ENCODE results near the gene CA4.

CA4 gene

DNA sequence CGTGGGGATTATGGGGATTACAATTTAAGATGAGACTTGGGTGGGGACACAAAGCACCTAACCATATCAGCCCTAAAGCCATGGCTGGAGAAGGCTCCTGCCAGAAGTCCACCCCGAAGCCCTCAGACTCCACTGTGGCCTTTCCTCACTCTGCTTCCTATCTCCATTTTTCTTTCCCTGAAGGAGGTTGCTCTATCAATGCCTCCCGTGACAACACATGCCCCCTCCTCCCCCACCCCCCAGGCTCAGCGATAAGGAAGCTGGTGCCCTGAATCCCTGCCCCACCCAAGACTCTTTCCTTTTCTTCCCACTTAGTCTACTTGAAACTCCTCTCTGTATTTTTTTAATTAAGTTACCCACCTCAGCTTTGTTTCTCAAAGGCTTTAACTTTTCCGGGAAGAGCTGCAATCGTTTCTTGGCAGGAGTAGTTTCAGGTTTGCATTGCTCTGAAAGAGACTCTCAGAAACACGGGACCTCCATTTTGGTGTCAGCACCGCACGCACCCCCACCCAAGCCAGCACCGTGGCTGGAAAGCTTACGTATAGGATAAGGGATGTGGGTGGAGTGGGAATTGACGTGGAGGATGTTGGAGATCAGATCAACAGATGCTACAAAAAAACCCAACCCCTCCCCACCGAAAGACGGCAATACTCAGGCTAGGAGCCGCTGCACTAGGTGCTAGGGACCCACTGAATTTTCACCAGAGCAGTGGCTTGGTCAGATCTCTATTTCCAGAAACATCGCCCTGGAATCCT, 15.2 kb upstream of the CA4 start:
- no peak for DNase-seq

DNA sequence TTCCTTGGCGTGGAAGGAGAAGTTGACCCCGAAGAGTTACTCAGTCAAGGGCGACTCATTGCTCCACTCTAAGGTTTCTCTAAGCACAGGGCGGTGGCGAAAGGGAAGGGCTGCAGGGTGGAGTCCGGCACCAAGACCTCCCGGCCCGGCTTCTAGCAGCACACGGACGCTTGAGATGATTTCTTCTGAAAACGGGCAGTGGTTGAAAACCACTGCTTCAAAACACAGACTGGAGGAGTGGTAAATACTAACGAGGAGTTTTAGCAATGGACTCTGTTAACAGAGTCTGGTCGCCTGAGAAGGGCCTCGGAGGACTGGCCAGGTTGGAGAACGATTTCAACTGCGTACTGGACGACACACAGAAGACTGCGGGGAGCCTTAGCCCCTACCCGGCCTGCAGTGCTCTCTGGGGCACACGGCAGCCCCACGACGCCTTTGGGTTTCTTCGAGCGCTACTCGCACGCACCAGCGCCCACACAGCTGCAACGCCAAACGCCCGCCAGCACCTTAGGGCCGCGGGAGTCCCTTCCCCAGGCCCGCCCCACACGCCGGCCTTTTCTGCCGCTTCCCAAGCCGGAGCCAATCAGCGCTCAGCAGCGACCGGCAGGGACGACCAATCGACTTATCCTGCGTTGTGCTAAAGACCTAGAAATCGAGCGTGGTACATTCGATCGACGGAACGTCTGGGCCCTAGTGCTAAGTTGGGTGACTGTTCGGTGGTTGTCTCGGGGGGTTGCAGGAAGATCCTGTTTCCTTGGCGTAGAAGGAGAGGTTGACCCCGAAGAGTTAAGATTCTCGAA, 14.4 kb upstream of the CA4 start:
- DNase-seq, result peak; percentile 97

DNA sequence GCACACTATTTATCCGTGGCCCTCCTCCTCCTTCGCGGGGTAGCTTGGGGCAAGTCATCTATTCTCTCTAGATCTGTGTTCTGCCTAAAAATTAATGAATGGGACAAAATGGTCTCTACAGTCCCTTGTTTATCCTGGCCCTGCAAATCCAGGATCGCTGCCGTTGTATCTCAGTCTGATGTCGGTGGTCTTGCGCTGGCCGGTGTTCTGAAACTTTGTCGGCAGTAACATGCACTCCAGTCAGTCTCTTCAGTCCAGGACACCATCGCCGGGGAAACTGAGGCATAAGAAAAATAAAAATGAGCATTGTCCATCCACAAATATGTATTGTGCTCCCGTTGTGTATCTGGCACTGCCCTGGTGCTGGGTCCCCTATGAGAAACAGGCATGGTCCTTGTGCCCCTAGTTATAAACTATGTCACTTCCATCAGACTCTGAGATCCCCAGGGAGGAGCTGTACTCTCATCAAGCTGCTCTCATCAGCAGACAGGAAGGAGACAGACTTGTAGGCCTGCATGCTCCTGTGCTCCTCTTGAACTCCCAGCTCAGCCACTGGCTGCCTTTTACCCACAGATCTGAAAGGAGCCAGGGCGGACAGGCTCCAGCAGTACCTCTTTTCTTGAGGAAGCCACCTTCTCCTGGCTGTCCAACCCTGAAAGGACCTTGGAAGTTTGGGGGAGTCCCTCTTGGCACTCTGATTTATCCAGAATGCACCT, 13.7 kb upstream of the CA4 start:
- no peak for DNase-seq

DNA sequence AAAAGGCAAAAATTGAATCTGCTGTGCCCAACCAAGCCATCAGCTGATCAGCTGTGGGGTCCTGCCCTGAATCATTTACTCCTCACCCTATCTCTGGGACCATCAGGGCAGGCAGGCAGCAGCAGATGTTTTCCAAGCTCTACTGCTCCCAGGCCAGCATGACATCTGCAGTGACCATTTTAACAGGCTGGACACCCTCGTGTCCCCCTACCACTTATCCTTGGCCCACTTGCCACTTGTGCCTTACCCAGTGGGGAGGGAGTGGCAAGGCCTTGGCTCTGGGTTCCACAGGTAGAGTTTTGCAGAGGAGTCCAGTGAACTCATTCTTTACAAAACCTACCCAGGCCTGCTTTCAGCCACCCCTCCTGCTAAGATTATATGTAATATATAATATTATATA, 12.0 kb upstream of the CA4 start:
- DNase-seq, result no peak

DNA sequence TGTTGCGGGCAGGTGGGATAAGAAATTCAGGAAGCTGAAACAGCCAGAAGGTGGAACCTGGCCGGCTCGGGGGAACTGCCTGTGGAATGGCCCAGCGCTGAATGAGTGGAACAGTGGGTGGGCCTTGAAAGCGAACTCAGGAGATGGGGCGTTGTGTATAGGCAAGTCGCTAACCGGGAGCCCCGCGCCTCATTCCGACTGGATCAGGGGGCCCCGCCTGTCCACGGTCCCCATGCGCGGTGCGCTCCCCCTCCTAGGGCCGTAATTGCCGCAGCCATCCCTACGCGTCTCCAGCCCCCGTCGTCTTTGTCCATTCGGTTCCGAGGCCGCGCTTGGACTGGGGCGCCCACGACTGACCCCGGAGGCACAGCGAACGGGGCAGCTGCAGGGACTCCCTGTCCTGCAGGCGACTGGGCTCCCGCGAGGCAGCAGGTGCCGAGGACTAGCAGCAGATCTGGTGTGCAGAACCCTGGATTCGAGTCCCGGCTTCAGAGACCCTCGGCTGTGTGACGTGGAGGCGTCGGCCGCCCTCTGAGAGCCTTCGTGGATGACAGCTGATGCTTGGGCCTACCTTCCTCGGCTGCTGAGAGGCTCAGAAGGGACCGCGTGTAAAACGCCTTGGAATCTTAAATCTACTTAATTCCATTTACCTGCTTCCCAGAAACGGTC, 10.9 kb upstream of the CA4 start:
- DNase-seq, result no peak

DNA sequence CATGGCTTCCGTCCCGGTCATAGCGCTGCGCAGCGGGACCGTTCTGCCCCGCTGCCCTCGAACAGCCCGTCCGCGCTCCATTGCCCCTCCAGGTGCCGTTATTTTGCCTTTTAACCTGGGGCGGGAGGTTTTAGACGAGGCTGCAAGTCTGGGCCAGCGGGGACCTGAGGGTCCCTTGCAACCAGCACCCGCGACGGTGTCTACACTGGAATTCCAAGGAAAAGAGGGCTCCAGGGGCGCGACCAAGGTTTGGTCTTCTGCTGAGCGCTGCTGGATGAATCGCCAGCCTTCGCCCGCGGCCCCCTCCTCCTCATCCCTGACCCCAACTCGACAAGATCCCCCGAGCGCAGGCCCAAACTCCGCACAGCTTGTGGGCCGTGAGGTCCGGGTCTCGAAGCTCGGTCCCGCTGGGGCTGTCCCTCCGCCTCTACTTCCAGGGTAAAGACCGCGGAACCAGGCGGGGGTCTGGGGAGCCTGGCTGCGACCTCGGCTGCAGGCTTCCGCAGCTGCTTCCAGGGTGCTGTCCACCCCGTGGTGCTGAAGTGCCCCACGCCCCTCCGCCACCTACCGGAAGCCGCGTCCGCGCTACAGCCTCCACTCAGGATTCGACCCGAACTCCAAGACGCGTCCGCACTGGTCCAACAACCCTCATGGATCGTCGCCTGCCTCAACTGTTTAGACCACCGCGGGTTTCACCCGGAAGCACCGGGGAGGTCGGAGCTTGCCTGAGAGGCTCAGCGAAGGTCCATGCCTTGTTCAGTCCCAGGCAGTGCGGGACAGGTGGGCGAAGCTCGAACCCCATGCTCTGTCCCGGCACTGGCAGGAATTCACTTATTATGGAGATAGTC, 10.1 kb upstream of the CA4 start:
- no peak for DNase-seq

DNA sequence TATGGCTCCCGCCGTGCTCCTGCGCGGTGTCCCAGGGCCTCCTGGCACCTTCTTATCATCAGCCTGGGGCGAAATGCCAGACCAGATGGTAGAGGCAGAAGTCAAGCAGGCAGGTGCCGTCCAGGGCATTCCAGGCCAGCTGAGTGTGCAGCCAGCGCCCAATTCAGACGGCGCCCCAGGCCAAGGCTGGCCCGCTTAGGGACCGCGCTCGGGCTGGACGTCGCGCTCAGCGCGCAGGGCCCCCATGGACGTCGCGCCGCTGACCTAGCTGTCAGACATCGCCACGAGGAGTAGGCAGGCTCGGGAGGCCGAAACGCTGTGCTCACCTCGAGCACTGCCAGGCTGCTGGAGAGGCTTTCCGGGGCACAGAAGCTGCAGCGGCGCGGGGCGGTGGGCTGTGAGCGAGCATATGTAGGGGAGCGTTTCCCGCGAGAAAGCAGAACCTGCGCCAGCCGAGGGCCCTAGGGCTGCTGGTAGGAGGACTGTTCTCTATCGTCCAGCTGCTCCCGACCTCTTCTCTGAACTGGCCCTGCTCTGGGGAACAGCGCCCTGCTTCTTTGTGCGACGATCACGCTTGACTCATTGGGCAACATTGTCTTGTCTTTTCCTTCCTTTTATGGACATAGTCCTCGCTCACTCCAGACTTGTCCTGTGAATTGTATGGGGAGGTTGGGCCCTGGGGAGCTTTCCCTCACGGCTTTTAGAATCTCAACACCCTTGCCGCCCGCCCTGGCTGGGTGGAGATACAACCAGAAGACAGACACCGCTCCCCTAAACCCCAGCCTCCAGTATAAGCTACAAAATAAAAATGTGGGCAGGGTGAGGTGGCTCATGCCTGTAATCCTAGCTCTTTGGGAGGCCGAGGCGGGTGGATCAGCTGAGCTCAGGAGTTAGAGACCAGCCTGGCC, 8.4 kb upstream of the CA4 start:
- no peak for DNase-seq

DNA sequence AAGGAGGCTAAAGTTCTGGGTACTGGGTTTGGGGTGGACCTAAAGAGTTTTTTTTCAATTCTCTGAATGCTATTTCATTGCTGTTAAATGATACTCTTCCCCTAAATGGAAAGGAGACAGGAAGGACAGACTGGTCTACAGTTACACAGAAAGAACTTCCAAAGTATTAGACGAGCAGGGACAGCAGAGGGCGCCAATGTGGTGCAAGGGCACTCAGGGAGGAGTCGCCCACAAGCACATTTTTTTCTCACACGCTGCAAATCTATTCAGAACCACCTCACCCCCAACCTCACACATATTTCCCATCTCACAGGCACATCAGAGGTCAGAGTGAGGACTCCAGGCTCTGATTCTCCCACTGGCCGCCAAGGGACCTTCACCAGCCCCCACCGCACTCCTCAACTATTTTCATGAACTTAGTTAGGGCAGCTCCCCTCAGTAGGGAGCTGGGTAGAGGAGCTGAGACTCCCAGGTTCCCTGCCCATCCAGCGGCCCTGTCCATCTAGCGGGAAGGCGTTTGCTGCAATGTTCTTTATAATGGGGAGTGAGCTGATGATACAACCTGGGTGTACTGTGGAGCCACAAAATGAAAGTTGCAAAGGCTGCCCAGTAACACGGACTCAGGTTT, 6.8 kb upstream of the CA4 start:
- DNase-seq, result peak; percentile 98

DNA sequence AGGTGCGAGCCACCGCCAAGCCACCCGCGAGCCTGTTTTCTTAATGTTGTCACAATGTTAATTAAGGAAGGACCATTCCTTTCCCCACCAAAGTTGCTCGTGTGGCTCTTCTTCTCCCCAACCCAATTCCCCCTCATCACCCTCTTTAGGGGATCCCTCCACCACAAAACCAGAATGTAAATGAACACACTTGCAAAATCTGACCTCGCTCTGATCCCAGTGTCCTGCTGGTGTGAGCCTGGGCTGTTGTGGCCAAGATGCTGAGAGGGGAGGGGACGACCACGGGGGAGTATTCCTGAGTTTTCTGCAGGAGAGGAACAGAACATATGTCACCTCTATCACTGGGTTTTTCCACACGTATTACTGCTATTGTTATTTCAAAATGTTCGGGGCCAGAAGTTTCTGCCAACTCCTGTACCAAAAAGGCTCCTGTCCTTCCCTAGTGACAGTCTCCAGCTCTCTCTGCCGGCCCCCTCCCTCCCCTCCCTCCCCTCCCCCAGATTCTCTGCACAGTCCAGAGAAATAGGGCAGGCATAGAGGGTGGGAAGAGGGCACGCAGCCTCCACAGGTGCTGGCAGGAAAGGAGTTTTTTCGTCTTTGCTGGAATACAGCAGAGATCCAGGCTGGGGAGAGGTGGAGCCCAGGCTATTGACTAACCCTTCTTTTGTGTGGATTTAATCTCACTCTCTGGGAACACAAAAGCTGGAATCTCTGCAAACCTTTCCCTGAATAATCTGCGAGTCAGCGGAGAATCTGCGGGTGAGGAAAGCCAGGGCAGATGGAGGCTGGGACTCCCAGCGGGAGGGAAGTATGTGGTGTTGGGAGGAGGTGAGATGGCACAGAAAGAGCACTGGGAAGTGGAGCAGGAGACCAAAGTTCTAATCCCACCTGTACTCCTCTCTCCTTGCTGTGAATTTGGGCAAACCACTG, 4.5 kb upstream of the CA4 start:
- no peak for DNase-seq

DNA sequence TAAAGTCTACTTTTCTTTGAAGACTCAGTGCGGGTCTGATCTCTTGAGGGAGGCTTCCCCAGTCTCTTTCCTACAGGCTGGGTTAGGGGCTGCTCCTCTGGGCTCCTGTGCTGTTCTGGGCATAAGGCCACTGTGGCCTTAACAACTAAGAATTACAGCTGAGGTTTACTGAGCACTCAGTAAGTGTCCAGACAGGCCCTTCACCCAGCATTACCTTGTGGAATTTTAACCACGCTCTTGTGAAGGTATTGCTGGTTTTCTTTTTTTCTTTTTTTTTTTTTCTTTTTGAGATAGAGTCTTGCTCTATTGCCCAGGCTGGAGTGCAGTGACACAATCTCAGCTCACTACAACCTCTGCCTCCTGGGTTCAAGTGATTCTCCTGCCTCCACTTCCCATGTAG, 3.6 kb upstream of the CA4 start:
- DNase-seq, result no peak

DNA sequence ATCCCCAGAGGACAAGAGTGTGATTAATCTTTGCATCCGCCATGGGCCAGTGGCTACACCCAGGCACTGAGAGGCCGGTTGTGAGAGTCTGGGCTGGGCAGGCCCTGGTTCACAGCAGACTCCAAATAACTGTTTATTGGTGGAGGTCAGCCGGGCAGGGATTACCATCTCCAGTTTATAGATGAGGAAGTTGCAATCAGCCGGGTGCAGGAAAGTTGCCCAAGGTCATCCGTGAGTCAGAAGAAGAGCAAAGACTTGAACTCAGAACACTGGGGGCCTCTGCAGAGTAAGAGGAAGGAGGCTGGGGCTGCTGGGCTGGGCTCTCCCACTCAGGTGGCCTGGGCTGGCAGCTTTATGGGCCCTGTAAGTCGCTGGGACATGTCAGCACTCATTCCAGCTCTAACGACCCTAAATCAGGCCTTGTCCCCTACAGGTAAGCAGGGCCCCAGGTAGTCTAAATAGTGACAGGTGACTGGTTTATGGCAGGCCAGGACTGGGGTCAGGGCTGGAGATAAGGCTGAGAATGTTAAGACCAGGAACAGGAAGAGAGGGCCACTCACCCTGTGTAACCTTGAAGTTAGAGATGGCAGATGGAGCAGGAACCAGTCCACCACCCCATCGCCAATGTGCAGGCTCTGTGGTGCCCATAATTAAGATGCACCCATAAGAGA, 2.1 kb upstream of the CA4 start:
- DNase-seq, result no peak

DNA sequence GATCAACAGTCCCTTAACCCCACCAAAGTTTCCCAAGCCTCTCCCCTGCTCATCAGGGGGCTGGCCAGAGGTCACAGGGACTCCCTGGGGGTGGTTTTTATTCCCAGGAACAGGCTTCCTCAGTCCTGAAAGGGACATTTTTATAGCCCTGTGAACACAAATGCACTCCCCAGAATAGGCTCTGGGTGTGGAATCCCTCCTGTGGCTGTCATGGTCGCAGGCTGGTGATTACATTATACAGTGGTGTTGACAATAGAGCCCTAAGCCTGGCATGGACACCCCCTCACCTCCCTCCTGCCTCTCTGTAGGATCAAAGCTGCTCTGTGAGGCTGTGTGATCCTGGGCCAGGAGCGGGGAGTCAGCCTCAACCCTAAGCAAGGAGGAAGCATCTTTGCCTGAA, 1.4 kb upstream of the CA4 start:
- DNase-seq, result no peak

DNA sequence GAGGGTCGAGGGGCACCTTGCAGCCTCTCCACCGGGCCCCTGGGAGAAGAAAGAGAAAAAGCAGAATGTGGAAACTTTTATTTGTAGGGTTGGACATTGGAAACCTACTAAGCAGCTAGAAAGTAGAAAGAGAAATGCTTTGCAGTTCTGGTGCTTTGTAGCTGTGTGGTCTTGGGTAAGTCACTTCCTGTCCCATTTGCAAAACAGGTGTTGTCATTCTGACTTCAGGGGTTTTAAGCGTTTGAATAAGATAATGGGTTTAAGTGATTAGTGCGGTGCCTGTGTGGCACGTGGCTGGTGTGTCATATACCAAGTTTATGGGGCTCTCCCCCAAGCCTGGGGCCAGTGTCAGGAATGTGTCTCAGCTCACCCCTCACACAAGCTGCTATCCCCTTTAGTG, 1.6 kb downstream of the CA4 start:
- no peak for DNase-seq

DNA sequence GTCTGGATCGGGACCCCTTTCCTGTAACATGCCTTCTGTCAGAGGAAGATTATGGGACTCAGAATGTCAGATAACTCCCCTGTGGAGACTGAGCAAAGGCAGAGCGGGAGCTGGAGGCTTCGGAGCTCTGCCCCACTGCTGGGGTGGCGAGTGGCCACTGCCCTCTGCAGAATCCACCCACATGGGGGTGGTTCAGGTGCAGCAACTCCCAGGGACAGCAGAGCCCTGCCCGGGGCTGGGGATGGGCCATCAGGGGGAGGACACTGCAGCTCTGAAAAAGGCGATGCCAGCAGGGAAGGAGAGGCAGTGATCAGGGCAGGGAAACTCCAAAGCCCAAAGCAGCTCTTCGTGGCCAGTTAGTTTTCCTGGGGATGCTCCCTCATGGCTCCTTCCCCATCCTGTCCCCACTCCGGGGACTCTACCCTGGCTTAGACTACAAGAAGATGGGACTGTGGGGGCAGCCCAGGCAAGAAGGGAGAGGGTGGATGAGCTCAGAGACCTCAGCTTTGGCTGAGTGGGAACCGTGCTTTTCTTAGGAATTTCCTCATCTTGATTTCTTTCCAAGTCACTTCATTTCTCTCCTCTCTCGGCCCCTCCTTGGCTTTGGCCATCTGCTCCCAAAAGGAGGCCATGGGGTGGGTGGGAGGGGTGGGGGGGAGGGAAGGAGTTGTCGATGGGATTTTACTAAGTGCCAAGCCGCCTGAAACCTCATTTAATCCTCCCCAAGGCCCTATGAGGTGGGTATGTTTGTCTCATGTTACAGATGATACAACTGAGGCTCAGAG, 4.0 kb downstream of the CA4 start:
- DNase-seq, result no peak

DNA sequence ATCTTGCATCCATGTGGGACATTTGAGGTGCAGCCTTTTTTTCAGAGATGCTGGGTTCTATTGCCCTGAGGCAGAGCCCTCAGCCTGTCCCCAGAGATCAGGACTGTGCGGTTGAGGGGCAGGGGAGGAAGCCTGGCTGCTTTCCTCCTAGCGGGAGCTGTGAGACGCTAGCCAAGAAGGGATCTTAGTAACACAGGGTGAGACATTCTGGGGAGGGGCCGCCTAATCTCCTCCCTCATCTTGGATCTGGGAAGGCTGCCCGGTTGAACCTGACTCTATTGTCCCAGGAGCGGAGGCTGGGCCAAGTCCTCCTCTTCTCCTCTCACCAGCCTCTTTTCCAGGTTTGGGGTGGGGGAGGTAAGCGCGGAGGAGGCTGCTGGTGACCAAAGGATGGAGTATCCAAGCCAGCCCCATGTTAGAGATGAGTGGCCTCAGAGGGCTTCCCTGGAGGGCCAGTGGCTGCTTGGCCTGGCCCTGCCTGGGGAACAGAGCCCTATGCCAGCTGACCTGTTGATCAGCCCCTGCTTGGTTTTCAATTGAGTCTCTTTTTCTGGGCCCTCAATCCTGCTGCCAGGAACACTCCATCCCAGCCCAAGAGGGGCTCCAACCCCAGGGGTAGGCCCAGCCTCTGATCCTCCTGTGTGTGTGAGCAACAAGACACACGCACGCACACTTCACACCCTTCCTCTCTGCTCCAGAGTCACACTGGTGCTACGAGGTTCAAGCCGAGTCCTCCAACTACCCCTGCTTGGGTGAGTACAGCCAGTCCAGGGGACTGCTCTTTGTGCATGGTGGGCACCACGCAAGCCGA, 5.0 kb downstream of the CA4 start:
- DNase-seq, result no peak

DNA sequence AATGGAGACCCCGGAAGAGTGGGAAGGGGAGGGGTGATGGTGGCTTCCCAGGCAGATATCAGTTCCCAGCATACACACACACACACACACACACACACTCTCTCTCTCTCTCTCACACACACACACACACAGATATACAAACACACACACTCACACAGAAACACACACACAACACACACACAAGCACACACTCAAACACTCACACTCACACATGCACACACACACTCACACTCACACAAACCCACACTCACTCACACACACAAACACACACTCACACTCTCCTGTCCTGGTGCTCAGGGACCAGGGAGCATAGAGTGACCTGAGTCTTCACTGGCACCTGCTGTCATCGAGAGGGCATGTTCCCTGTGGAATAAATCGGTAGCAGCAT, 5.6 kb downstream of the CA4 start:
- no peak for DNase-seq

DNA sequence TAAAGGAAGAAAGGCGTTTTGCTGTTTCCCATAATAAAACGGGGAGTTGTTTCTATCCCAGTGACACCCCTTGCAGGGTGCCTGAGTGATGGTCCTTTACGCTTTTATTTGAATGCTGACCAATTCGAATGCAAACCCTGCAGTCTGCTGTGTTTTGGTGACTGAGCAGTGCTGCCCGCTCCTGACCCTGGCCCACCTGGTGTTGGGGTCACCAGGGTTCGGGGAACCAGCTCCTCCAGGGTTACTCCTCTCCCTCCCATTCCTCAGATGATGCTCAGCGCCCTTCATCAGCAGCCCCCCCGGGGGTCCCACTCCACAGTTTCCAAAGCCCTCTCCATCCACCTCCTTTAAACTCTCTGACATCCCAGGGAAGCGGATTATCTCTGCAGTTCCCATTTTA, 6.0 kb downstream of the CA4 start:
- no peak for DNase-seq
